HG03039 (cell line): ENCODE data around the gene PRKAG2.
A peak's percentile ranks its signal among the peaks of the same experiment; 100 is the strongest.

ENCODE experiments used
- ATAC-seq: cut with Tn5 transposase; IDR thresholded peaks from one replicate; pipeline ENCODE4 v1.9.1; 2021; ENCODE audit warnings: mild to moderate bottlenecking, moderate library complexity; ENCODE audit not compliant: unreplicated experiment

PRKAG2 gene

DNA sequence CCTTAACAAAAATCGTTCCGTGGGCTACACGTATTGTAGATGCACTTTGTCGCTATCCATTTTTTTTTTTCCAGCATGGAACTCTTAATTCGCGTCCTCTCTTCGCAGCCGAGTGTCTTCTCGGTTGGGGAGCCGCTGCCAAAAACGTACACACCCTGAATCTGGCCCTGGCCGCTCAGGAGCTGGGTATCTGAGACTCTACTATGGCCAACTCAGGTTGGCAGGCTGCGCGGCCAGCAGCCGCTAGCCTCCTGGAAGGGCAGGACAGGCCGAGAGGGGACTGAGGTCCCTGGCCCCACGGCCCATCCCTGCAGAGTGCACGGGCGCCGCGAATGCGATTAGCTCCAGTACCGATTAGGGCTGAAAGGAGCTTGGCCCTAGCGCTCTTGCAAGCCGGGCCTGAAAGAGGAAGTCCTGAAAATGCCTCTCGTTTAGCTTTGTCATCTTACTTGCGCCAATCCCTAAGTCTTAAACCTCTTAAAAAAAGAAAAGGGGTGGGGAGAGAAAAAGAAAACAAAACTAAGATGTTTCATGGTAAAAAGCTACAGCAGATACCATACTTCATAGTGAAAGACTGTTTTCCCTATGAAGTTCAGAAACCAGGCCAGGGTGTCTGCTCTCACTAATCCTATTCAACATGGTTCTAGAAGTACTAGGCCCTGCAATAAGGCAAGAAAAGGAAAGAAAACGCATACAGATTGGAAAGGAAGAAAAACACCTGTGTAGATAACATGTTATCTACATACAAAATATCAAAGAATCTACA, 244.0 kb downstream of the PRKAG2 start:
- peak; percentile 42 for ATAC-seq

DNA sequence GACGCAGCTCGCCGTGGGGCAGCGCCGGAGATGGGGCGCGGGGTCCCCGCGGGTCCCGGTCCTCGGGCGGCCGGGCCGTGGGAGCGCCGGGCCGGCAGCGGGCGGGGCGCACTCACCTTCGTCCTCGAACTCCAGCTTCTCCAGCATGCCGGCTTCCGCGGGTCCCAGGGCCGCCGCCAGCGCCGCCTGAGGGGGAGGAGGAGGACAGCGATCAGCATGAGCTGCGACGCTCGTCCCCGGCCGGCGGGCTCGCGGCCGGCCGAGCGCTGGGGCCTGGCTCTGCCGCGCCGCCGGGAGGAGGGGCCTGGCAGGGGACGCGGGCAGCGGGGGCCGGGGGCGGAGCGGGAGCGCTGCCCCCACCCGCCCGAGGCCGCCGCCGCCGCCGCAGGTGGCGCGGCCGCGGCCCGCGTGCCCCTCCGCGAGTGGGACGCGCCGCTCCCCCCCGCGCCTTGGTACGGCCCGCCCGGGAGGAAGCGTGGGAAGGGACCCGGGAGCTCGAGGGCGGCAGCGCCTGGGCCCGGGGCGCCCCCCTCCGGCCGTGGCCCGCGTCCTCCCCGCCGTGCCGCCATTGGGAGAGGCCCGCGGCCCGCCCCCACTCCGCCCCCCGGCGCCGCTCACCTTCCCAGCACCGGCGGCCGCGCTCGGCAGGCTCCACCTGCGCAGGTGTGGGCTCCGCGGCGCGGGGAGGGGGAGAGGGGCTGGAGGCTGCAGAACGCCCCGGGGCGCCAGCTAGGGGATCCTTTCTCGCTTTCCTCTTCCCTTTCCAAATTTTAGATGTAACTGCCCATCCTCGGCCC, 244.8 kb downstream of the PRKAG2 start:
- peak; percentile 74 for ATAC-seq

DNA sequence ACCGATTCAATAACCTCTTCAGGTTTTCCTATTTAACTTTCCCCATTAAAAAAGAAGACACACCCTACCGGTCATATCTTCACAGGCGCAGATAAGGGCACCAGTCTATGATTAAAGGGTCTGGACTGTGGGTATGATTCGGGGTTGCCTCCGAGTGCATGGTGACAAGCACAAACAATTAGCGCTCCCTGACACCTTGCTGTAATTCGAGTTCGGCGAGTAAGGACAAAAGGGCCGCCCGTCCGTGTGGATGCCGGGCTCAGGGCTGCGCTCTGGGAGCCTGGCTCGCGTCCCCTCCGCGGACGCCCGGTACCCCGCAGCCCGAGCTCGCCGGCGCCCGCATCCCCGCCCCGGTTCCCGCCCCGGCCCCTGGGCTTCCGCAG, 245.4 kb downstream of the PRKAG2 start:
- peak; percentile 23 for ATAC-seq

DNA sequence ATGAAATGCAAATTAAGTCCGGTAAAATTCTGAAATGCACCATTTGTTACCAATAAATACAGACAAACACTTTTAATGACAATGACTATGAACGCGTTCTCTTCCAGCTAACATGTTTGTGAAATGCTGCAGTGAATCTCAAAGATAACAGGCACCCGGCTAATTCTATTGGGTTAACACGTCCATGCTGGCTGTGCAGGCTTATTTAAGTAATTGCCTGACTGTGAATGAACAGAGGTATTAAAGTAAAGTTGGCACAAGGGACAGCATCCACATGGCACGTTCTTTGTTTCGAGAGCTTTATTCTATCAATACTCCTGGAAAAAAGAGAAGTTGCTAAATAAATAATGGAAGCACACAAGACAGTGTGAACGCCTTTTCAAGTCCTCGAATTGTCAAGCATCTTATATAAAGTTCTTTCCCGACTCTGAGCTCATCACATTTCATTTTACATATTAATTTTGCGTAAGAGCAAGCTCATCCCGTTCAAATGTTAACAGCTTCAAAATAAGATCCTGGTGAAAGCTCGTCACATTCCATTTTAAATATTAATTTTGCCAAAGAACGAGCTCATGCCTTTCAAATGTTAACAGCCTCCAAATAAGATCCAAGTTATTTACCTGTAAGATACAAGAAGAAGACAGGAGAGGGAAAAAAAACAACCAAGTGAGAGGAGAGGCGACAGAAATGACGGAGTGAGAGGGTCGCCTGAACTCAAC, 245.9 kb downstream of the PRKAG2 start:
- ATAC-seq, result no peak

DNA sequence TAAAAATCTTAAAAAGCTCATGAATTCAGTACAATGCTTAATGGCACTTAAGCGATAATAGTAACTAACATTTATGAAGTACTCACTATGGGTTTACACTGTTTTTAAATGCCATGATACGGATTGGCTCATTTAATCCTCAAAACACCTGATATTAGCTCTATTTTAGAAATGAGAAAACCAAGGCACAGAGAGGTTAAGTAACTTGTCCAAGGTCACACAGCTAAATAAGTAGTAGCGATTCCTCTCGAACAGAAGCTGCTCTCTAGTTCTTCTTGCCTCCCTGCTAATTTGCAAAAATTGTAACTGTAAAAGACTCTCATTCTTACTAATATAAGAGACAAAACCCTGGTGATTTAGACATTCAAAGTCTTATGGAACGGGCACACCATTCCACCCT, 246.6 kb downstream of the PRKAG2 start:
- ATAC-seq, result no peak

DNA sequence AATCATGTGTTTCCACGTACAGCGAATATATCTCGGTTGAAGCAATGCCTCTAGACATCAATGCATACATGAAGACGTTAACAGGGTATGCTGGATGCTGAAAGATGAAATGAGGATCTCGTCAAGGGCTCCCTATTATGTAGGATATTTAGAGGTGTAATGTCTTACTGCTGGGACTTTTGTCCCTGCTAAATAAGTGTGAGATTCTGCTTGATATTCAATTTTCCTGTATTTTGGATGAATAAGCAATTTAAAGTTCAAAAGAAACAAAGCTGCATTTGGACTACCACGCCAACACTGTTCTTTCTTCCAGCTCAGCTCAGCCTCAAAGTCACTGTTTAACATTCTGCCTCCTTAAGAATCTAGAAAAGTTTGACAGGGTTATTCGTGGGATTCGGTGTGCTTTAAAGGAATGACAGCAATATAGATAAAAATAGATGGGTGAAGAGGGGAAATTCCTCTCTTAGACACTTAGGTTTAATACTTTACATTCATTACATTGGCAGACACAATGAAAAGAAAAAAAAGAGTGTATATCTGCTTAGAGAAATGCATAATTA, 247.1 kb downstream of the PRKAG2 start:
- ATAC-seq, result no peak

DNA sequence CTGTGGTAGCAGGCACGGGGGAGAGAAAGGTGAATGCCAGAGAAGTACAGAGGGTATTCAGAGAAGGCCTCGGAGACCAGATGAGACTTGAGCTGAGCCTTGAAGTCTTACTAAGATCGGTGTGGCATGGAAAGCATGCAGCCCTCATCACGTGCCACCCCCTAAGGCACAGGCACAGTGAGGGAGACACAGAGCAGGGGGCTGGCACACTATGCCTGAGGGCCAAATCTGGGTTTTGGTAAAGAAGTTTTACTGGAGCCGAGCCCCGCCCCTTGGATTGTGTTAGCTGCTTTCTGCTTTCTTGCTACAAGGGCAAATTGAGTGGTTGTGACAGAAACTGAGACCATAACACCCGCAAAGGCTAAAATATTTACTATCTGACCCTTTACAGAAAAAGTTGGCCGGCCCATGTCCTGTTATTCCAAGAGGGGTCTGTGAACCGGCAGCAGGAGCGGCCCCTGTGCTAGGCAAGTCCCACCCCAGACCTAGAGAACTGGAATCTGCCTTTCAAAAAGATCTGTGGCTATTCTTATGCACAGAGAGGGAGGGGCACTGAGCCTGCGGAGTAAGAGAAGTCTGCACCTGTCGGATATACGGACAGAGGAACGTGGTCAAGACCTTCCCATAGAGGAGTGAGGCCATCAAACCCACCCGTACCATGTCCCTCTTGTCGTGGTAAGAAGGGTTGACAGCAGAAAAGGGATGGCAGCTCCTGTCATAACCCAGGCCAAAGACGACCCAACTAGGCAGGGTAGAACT, 247.9 kb downstream of the PRKAG2 start:
- no peak for ATAC-seq

DNA sequence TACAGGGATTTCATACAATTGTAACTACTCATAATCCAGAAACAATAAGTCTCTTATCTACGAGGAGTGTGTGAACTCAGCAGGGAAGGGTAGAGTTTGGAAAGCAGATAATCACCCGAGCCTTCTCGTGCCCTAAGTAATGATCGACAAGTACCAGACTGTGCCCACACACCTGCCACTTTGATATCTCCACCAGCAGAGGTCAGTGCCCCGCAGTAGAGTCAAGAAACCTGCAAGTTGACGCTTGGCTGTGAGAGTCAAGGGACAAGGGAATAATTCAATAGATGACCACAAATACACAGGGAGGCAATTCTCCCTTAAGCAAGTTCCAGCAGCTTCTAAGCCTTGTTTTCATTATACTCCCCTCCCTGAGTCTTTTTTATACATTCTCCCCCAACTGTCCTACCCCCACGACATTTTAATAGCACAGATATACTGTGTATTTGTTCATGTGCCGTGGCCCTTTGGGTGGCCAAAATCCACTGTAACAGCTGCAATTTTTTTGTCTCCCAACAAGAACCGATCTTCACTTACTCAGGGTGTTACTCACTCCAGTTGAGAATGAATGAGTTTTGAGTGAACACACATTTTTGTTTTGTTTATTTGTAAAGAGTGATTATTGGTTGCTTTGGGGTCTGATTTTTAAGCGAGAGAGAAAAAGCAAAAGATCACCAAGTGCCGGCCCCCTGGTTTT, 250.3 kb downstream of the PRKAG2 start:
- ATAC-seq, result no peak

DNA sequence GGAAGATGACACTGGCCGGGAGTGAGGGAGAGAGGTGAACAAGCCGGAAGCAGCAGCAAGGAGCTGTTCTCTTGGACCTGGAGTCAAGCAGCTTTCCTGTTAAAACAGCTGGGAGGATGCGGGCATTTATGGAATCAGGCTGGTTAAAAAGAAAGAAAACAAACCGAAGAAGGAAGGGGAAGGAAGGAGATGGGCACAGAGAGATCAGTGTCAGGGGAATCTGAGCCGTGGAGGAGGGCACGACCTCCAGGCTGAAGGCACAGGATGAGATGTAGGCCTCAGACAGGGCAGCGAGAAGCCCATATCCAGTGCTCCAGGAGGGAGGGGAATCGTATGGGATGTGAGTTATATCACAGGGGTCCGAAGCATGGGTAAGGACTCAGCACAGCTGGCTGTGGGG, 251.3 kb downstream of the PRKAG2 start:
- no peak for ATAC-seq

DNA sequence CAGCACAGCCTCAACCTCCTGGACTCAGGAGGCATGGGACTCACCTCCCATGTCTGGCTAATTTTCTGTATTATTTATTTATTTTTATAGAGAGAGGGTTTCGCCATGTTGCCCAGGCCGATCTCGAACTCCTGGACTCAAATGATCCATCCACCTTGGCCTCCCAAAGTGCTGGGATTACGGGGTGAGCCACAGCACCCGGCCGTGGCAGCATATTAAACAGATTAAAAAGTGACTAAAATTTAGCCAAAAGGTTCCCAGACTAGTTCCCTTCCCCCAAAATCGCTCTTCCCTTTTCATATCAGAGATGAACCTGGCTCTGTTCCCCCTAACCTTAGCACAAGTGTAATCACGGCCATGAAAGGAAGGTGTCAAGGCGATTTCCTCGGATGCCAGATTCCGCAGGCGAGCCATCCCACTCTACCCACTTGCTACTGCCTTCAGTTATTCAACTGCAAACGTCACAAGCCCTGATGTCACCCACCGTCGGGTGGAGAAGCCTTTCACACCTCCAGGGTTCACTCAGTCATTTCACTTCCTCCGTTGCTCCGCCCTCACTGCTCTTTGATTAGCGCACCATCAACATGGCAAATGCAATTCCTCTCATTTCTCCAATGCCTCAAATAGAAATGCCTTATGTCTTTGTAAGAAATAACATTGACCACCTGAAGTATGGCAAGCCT, 252.5 kb downstream of the PRKAG2 start:
- no peak for ATAC-seq

DNA sequence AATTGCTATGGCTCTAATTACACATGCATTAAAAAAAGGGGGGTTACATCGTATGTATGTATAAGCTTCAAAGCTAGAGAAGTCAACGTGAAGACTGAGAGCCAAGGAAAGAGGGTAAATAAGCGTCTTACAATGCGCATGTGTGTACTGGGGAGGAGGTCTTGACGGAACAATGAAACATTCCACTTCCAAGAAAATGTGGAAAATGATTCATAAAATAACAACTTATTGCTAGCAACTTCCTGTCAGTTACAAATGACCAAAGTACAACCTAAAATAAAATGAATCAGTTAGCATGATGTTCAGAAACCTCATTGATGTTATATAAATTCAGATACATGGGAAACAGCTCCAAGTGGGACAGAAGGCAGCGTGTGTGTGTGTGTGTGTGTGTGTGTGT, 253.1 kb downstream of the PRKAG2 start:
- no peak for ATAC-seq

DNA sequence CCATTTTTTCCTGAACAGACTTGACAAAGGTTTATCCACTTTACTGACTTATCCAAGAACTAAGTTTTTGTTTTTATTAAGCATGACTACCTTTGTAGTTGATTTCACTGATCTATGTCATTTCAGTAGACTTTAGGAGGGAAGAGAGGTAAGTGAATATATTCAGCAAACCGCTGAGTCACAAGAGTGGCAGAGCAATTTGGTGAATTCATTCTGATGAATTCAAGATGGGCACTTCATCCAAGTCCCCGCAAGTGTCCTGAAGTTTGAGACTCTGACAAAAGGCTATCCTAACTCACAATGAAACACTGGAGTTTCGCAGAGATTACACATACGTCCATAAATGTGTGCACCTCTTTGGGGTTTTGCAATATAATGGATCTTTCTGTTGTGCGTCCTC, 255.0 kb downstream of the PRKAG2 start:
- ATAC-seq, result no peak

DNA sequence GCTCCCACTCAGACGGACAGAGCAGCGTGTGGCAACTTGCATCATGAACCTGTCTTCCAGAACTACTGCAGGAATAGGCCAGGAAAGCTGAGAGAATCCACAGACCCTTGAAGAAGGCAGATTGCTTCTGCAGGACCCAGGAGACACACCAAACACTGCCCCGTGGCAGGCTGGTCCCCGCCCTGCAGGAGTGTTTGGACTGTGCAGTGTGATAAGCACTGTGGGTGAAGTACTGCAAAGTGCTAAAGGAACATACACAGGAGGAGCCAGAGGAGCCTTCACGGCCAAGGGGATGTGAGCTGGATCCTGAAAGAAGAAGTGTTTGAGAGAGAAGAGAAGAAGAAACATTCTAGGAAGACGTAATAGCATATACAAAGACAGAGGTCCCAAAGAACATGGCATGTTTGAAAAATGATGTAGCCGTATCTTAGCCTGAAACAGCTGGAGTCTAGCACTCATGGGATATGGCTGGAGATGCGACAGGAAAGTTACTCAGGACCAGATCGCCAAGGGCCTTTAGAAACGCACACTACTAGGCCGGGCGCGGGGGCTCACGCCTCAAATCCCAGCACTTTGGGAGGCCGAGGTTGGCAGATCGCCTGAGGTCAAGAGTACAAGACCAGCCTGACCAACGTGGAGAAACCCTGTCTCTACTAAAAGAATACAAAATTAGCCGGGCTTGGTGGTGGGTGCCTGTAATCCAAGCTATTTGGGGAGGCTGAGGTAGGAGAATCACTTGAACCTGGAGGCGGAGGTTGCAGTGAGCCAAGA, 260.3 kb downstream of the PRKAG2 start:
- no peak for ATAC-seq

DNA sequence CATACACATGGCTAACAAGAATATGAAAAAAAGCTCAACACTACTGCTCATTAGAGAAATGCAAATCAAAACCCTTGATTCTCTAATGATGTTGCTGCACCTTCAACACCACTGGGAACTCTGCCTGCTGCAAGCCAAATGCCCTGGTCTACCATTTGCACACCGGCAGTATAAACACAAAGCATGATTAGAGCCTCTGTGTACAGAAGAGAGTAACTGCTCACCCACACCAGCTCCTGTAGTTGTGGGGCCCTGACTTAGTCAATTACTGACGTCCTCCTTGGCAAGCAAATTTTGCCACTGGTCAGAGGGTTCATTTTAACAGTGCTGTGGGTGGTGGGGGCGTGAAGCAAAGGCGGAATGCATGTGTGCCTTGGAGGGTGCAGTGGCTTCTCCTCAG, 261.1 kb downstream of the PRKAG2 start:
- no peak for ATAC-seq

DNA sequence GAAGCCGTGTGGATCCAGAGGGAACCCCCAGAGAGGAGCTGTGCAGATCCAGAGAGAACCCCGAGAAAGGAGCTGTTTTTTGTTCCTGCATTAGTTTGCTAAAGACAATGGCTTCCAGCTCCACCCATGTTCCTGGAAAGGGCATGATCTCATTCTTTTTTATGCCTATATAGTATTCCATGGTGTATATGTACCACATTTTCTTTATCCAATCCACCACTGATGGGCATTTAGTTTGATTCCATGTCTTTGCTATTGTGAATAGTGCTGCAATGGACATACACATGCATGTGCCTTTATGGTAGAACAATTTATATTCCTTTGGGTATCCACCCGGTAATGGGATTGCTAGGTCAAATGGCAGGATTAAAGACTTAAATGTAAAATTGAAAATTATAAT, 261.9 kb downstream of the PRKAG2 start:
- no peak for ATAC-seq

DNA sequence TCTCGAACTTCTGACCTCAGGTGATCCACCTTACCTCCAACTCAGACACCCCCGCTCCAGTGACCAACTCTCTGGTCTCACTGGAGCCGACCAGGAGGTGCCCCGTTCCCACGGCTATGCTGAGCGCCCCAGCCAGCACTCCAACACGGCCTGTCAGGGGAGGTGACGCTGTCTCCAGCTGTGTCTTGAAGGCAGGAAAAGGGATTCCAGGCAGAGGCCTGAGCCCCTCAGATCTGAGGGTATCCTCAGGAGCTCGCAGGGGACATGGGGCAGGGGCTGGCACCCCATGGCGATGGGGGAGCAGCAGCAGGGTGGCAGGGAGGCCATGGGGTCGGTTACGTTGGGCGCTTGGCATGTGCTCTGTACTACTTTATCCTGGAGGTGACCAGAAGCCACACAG, 262.9 kb downstream of the PRKAG2 start:
- no peak for ATAC-seq

DNA sequence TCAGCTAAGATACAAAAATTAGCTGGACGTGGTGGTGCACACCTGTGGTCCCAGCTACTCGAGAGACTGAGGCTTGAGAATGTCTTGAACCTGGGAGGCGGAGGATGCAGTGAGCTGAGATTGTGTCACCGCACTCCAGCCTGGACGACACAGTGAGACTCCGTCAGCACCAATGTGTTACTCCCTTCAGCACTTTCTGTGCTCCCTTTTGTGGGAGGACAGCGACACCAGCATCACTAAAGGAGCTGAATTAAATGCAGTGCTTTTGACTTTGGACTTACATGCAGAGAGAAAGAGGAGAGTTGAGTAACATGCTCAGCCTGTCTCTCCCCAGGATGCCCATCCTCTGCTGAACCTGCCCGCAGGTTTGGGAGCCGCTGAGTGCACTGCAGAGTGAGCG, 265.0 kb downstream of the PRKAG2 start:
- ATAC-seq, result no peak

DNA sequence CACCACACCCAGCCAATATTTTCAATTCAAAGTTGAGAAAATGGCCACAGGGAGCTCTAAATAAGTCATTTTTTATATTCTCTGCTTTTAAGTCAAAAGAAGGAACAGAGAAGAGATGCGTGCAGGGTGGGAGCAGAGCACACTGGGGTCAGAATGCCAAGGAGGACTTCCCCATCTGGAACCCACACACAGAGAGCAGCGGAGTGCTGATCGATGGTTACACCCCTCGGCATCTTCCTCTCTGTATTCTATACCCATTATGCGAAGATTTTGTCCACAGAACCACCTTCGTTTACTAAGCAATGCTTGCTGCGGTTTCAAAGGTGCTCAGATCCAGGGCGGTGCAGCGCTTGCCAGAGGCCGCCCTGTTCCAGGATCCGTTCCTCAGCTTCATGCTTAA, 265.9 kb downstream of the PRKAG2 start:
- ATAC-seq, result no peak

DNA sequence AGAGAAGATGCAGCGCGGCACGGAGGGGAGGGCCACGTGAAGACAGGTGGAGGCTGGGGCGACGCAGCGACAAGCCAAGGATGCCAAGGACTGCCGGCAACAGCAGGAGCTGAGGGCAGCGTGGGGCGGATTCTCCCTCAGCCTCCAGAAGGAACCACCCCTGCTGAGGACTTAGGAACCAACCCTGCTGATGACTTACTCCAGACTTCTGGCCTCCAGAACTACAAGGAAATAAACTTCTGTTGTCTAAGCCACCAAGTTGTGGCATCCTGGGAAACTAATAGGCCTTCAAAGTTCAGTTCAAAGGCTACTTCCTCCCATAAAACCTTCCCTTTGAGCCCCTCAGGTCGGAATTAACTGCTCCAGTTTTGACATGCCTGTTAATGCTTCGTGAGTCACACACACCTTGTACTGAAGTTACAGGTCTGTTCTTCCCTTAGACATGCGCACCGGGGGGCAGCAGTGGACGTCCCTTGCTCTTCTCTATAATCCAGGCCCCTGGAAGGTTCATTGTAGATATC, 268.8 kb downstream of the PRKAG2 start:
- ATAC-seq, result no peak
